SHP77 (cell line): ENCODE results near the gene ITLN1.
"Not testable (repeated sequence)": the region's sequence is repeated elsewhere in the genome, so short reads cannot be mapped to it uniquely, and the experiment has no call there.

Source experiments
- DNase-seq, 2 experiments: peaks; one replicate each; lab custom pipeline; 2025; lab: John Stamatoyannopoulos, UW

The ITLN1 gene

DNA sequence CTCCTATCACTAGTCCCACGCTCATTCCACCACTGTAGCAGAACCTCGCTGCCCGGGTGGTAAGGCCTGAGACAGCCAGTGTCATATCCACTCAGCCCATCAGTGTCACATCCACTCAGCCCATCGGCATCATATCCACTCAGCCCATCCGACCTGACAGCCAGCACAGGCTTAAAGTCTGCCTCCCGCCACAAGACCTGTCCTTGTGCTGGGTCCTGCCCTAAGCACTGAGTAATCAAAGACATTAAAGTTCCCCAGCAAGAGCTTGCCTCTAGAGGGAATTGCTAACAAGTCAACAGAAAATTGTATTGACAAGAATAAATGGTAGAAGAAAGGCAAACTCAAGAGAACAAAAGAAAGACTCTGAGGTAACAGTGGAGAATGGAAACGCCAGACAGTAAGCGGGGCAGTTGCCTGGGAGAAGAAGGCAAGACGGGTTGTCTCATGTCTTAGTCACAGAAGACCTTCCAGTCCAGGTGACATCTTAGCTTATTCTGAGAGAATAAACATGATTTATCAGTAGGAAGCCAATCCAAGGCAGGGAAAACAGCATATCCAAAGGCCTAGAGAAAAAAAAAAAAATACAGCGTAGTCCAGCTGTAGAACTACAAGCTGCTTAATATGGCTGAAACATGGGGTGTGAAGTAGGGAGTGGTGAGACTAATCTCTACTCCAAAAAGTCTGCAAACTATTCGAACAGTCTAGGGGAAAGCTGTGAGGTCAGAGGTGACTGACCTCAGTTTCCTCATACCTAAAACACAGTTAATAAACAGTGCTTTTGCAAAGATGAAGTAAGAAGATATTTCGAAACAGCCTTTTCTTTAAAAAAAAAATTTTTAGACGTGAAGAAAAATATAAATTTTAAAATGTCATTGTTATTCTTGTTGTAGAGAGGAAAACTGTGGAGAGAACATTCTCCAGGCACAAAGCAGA lies 1.1 kb downstream of the ITLN1 start:
- DNase-seq: no peak

GRCh38 chr1:160882582-160882981 lies 2.4 kb downstream of the ITLN1 start:
- DNase-seq: no peak

- not testable (repeated sequence) for DNase-seq
Observed at GRCh38 chr1:160881264-160881663, 3.7 kb downstream of the ITLN1 start.

GRCh38 chr1:160880216-160880615 lies 4.8 kb downstream of the ITLN1 start:
- no peak for DNase-seq

GRCh38 chr1:160879056-160879455 lies 5.9 kb downstream of the ITLN1 start:
- DNase-seq: no peak

DNA sequence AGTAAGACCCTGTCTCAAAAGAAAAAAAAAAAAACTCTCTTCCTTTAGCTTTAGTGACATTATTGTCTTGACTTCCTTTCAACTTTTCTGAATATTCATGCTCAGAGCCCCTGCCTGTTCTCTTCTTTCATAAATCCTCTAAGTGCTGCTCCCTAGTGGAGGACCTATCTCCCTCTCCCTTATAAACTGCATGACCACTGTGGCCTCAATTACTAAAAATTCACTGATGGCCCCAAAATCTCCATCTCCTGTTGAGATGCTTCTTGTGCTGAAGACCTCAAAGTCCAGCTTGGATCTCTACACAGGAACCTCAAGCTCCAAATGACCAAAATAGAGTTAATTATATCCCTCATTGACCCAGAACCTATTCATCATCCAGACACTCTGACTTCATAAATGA lies 7.8 kb downstream of the ITLN1 start:
- no peak for DNase-seq

- DNase-seq: no peak
Observed at GRCh38 chr1:160876311-160876710, 8.7 kb downstream of the ITLN1 start.

GRCh38 chr1:160875591-160875990 lies 9.4 kb downstream of the ITLN1 start:
- DNase-seq: not testable (repeated sequence)

DNA sequence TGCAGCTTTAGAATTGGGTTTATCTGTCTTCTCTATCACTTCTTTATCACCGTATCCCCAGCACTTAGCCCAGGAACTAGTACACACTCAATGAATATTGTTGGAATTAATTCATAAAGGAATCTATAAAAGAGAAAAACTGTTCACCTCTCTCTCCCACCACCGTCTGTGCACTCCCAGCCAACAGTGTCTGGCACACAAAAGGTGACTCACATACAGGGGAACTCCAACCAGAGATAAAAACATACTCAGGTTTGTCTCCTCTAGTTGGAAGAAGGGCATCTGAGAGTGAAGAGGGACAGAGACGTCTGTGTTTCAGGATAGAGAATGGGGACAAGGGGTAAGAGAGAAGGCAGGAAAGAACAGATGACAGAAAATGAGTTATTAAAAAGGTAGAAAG lies 10.0 kb downstream of the ITLN1 start:
- DNase-seq: no peak

DNA sequence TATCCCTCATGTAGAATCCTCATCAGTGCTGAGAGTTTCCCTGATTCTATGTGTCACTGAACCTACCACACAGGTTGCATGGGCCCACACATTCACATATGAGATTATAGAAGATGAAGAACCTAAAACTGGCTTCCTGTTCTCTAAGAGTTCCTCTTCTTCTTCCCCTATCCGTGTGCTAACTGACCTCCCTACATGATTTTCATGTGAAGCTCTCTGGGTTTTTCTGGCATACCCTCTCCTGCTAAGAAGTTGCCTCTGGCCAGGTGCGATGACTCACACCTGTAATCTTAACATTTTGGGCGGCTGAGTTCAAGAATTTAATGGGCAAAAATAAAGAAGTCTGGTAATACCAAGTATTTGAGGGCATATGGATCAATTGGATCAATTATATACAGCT lies 16.8 kb downstream of the ITLN1 start:
- DNase-seq: no peak

- not testable (repeated sequence) for DNase-seq
Observed at GRCh38 chr1:160867651-160868050, 17.3 kb downstream of the ITLN1 start.

- no peak for DNase-seq
Observed at GRCh38 chr1:160866695-160867260, 18.2 kb downstream of the ITLN1 start.

- no peak for DNase-seq
Observed at GRCh38 chr1:160866001-160866694, 18.8 kb downstream of the ITLN1 start.

GRCh38 chr1:160865337-160865736 lies 19.6 kb downstream of the ITLN1 start:
- no peak for DNase-seq

DNA sequence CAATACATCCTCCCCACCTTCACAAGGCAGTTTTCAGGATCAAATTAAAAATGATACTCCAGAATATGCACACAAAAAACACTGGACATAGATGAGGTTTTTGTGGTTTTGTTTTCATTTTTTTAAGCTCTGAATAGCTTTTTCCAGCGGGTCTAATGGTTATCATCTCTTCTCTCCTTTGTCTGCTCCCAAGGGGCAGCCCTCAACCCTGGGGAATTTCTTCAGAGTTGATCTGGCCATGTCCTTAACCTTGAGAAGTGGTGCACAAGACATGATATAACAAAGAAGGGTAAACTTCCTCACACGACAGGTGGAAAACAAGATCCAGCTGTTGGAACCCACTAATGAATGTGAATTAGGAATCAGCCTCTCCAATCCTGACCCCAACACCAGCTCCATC lies 20.8 kb downstream of the ITLN1 start:
- no peak for DNase-seq

- DNase-seq: no peak
Observed at GRCh38 chr1:160863774-160864131, 21.2 kb downstream of the ITLN1 start.

GRCh38 chr1:160863061-160863773 lies 21.8 kb downstream of the ITLN1 start:
- DNase-seq: no peak

GRCh38 chr1:160862203-160863060 lies 22.5 kb downstream of the ITLN1 start, which contains the start of gene CD244:
TSS of gene CD244 (minus strand) at chr1:160862887. CDS start at chr1:160862677, 210 bp downstream.
- DNase-seq: no peak

- no peak for DNase-seq
Observed at GRCh38 chr1:160860840-160861505, 24.0 kb downstream of the ITLN1 start.

- no peak for DNase-seq
Observed at GRCh38 chr1:160859166-160859565, 25.8 kb downstream of the ITLN1 start.

DNA sequence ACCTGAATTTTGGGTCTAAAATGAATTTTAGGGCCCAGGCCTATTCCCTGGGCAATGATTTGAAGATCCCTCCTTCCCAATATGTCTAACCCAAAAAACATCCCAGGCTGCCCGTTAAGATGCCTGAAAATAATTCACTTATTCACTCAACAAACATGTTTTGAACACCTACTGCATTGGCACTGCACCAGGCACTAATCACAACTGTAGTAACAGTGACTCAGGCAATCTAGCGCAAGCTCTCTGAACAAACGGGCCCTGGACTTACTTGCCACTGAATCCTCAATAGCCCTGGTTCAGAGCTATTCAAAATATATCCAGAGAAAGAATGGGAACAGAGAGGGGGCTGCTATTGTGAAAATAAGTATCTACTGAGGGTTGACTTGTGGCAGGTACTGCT lies 26.5 kb downstream of the ITLN1 start:
- DNase-seq: no peak
